HG02852 (cell line): Measurements from ENCODE around the gene PTDSS2.
"Not testable (repeated sequence)": the region's sequence is repeated elsewhere in the genome, so short reads cannot be mapped to it uniquely, and the experiment has no call there.

Experiments
- ATAC-seq: cut with Tn5 transposase; IDR thresholded peaks from one replicate; pipeline ENCODE4 v1.9.1; 2021; ENCODE audit warnings: mild to moderate bottlenecking, moderate library complexity; ENCODE audit not compliant: unreplicated experiment

PTDSS2 gene

DNA sequence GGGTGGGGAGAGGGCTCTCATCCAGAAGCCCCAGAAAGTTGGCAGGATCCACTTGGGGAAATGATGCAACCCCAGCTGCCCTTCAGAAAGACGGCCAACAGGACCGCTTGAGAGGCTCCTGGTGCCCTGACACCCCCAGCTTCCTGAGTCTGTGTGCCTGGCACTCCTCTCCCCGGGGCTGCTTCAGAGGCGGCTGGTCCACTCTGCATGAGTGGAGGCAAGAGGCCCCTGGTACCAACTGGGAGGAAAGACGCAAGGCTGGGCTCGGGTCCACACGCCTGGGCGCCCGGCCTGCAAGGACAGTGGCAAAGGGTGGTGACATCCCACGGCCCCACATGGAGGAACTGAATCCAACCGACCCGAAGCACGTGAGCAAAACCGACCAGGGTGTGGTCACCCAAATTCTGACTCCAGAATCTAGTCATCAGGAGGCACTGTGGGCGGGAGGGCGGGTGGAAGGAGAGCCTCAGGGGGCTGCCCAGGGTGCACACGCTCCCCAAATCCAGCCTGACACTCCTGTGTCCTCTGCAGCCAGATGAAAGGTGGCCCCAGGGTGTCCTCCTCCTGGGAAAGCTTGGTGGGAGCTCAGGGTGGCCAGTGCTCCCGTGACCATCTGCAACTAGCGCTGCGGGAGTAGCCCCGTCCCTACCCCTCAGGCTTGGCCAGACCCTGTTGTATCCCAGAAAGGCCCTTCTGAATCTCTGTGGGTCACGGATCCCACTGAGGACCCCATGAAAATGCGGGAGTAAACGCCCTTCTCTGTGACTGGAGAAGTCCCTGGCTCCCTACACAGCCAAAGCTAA, 53.3 kb downstream of the PTDSS2 start:
- ATAC-seq: no peak

GRCh38 chr11:504053-504993, 54.2 kb downstream of the PTDSS2 start:
- ATAC-seq: no peak

GRCh38 chr11:504994-505344, 54.9 kb downstream of the PTDSS2 start:
- no peak for ATAC-seq

DNA sequence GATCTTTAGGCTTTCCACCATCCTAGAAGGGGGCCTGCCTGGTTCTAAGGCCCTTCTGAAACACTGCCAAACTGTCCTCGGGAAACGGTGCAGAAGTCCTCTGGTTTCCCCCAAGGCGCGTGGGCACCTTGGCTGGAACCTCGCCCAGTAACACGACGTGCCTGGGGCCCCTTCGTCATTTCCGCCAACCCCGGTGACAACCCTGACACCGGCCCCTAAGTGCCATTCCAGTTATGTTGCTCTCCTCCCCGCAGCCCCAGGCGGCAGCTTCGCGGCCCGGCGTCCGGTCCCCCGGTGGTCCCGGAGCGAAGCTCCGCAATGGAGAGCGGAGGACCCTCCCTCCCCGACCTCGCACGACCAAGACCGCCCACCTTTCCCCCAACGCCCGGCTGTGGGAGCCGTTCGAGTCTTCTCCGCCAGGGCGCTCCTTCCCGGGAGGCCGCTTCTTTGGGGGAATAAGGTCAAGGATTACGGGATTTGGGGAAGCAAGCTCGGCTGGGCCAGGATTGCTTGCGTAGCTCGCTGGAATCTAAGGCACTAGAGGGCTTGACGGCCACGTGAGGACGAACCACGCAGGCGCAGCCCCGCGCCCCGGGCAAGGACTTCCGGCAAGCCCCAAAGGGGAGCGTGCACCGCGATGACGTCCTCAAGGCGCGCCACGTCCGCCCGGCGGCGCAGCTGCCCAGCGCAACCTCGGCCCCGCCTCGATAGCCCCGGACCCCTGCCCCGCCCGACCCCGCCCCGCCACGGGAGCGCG, 56.3 kb downstream of the PTDSS2 start:
- ATAC-seq: peak; percentile 72

DNA sequence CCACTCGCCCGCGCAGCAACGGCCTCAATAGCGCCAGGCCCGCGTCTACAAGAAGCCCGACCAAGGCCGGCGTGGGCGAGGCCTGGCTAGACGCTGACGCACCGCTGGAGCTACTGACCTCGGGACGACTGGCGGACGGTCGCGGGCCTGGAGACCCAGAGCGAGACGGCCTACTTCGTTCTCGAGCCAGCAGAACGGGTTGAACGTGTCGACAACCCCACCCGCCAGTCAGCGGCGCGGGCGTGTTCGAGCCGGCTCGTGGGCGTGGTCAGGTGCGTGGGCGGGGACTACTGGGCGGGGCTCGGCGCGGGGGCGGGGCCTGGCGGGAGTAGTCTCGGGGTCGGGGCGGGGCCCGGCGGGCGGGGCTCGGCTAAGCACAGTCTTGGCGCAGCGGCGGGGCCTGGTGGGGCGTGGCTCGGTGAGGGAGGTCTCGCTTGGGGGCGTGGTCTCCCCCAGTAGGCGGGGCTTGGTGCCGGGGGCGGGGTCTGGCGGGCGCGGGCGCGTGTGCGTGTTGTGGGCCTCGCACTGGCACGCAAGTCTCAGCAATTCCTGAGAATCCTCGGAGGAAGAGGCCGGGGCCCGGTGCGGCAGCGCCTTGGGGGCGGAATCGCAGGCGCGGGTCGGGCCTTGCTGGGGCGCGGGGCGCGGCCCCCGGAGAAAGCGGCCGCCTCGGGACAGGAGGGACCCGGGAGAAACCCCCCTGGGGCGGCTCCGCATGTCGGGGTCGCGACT, 57.1 kb downstream of the PTDSS2 start, which contains the start of gene RNH1:
TSS of gene RNH1 (minus strand) at position 248 of the 732 bp plus-strand sequence. CDS start 5,080 bp downstream, outside the sequence.
- ATAC-seq: peak; percentile 45

DNA sequence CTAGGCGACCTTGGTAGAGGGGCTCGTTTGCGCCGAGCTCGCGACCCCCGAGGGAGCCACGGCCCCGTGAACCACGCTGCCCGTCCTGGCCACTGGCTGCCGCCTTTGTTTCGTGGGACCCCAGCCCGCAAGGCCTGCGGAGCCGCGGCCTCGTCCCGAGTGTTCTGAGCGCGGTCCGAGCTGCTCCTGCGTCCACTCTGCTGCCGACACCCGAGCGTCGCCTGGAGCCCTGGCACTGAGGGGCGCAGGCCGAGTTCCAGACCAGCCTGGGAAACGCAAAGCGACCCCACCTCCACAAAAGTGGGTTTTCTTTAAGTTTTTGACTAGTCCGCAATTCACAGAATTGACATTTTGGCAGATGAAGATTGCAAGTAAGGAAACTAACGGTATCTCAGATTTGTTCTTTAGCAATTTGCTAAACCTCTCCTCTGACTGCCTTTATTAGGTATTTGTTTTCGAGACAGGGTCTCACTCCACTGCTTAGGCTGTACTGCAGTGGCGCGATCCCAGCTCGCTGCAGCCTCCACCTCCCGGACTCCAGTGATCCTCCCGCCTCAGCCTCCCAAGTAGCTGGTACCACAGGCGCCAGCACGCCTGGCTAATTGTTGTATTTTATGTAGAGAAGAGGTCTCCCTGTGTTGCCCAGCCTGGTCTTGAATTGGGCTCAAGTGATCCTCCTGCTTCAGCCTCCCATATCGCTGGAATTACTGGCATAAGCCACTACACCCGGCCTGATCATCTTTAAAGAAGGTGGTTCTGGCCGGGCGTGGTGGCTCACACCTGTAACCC, 57.8 kb downstream of the PTDSS2 start:
- no peak for ATAC-seq

DNA sequence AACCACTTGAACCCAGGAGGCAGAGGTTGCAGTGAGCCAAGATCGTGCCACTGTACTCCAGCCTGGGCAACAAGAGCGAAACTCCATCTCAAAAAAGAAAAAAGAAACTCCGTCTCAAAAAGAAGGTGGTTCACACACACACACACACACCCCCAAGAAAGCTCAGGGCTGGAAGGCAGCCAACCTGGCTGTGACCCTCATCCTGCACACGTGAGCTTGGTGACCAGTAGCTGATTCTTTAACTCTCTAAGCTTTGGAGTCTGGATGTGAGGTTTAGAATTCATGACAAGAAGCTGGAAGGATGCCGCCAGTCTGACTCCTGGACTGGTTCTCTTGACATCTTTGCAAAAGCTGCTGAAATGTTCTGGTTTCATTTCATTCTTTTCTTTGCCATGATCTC, 58.9 kb downstream of the PTDSS2 start:
- ATAC-seq: no peak

DNA sequence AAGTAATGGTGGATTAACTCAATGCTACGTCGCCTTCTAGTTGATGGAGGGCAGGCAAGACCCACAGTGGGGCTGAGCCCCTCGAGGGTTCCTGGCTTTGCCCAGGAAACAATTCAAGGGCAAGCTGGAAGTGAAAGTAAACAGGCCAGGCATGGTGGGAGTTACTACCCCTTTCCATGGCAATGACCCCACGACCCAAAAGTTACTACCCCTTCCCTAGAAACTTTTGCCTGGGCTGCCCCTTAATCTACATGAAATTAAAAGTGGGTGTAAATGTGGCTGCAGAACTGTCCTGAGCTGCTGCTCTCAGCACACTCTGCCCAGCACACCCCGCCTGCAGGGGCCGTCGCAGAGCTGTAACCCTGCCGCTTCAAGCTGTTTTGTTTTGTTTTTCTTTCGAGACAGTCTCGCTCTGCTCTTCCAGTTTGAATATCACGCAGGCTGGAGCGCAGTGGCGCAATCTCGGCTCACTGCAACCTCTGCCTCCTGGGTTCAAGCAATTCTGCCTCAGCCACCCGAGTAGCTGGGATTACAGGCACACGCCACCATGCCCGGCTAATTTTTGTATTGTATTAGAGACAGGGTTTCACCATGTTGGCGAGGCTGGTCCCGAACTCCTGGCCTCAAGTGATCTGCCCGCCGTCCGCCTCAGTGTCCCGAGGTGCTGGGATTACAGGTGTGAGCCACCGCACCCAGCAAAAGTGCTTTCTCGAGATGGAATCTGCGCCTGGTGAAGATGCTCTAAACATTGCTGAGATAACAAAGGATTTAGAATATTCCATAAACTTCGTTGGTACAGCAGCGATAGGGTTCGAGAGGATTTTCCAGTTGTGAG, 62.9 kb downstream of the PTDSS2 start:
- ATAC-seq: no peak

- no peak for ATAC-seq
Measured at GRCh38 chr11:514606-515005, 64.5 kb downstream of the PTDSS2 start.

DNA sequence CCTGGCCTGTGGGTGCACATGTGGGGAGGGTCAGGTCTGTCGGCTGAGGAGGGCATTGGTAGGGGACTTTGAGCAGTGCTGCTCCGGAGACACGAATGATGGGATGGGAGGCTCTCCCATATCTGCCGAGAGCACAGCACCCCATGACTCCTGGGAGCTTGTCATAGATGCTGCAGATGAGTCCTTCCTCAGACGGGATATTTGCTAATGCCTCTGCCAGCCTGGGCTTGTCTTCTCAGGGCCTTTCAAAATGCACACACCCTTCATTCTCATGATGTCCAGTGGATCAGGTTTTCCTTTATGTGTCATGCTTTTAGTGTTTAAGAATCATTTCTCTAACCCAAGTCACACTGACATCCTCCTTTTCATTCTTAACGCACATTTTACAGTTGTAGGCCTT, 65.1 kb downstream of the PTDSS2 start:
- ATAC-seq: no peak

DNA sequence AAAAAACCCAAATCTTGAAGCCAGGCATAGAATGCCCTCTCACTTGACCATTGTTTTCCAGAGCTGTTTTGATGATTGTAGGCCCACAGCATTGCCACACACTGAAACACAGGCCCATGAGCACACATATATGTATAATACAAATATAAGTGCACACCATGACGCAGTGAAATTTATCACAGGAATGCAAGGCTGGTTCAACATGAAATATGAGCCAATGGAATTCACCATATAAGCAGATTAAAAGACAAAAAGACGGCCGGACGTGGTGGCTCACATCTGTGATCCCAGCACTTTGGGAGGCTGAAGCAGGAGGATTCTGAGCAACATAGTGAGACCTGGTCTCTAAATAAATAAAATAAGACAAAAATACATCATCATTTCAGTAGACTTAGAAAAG, 66.3 kb downstream of the PTDSS2 start:
- ATAC-seq: no peak

DNA sequence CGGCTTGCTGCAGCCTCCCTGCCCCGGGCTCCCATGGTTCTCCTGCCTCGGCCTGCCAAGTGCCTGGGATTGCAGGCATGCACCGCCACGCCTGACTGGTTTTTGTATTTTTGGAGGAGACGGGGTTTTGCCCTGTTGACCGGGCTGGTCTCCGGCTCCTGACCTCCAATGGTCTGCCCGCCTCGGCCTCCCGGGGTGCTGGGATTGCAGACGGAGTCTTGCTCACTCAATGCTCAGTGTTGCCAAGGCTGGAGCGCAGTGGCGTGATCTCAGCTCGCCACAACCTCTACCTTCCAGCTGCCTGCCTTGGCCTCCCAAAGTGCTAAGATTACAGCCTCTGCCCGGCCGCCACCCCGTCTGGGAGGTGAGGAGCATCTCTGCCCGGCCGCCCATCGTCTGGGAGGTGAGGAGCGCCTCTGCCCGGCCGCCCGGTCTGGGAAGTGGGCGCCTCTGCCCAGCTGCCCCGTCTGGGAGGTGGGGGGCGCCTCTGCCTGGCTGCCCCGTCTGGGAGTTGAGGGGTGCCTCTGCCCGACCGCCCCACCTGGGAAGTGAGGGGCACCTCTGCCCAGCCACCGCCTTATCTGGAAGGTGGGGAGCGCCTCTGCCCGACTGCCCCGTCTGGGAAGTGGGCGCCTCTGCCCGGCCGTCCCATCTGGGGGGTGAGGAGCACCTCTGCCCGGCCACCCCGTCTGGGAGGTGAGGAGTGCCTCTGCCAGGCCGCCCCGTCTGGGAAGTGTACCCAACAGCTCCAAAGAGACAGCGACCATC, 67.0 kb downstream of the PTDSS2 start:
- ATAC-seq: not testable (repeated sequence)

DNA sequence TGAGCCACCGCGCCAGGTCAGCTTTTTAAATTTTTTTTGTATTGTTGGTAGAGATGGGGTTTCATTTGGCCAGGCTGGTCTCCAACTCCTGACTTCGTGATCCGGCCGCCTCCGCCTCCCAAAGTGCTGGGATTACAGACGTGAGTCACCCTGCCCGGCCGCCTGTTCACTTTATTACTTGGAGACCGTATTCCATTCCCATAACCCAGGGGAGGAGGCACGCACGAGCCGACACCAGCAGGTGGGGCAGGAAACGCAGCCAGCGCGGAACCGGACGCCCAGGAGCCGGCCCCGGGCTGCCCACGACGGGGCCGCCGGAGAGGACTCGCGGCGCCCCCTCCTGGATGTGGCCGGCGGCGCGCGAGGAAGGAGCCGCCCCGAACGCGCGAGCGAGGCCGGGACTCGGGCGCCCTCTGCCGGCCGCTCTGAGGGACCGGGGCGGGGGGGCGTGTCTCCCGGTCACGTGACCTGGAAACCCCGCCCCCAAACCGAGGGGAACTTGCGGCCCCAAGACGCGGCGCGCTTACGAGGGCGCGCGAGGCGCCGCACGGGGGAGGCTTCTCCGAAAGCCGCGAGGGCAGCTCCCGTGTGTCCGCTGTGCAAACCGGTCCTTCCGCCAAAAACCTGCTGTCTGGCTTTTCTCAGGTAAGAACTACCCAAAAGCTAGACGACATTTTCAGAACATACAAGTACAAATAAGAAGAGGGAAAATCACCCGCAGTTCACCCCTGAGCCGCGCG, 68.6 kb downstream of the PTDSS2 start:
- peak; percentile 75 for ATAC-seq

DNA sequence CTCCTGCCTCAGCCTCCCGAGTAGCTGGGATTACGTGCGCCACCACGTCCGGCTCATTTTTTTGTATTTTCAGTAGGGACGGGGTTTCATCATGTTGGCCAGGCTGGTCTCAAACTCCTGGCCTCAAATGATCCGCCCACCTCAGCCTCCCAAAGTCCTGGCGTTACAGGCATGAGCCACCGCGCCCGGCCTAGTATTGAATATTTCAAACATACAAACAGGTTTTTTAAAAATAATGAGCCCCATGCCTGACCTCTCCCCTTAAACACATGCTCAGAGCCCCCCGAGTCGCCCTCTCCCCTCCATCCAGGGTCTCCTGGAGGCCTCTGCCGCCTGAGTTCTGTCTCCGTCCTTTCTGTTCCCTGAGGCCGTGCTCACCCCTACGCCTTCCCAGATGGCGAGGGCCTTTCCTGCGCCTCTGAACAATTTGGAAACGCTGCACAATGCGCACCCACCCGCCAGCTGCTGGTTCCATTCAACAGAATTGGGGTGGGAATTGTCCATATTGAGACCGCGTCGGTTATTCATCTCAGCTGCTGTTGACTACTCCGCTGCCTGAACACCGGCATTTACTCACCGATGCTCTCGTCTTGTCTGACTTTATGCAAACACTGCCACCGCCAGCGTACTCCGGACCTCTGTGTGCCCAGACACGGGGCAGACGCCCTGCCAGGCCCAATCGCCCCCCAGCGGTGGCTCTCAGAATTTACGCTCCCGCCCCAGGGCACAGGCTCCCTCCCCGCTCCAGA, 70.5 kb downstream of the PTDSS2 start:
- no peak for ATAC-seq

- ATAC-seq: no peak
Measured at GRCh38 chr11:521177-521688, 71.2 kb downstream of the PTDSS2 start.

- ATAC-seq: no peak
Measured at GRCh38 chr11:526192-526591, 76.1 kb downstream of the PTDSS2 start.
